HG03039 (cell line): ENCODE measurements around the gene PAM16.
"Not testable (repeated sequence)": the region's sequence is repeated elsewhere in the genome, so short reads cannot be mapped to it uniquely, and the experiment has no call there.

Experiments used
- ATAC-seq: cut with Tn5 transposase; IDR thresholded peaks from one replicate; pipeline ENCODE4 v1.9.1; 2021; ENCODE audit warnings: mild to moderate bottlenecking, moderate library complexity; ENCODE audit not compliant: unreplicated experiment

The PAM16 gene

GRCh38 chr16:4354512-4355409 lies 3.6 kb upstream of the PAM16 start:
- ATAC-seq: no peak

GRCh38 chr16:4353675-4354074 lies 2.6 kb upstream of the PAM16 start:
- ATAC-seq: no peak

- ATAC-seq: no peak
Observed at GRCh38 chr16:4352843-4353242, 1.7 kb upstream of the PAM16 start.

- no peak for ATAC-seq
Observed at GRCh38 chr16:4351880-4352279, 759 bp upstream of the PAM16 start.

- ATAC-seq: no peak
Observed at GRCh38 chr16:4350365-4350786, 745 bp downstream of the PAM16 start.

- no peak for ATAC-seq
Observed at GRCh38 chr16:4349332-4349731, 1.8 kb downstream of the PAM16 start.

- no peak for ATAC-seq
Observed at GRCh38 chr16:4347765-4348509, 3.2 kb downstream of the PAM16 start.

GRCh38 chr16:4347010-4347409 lies 4.1 kb downstream of the PAM16 start:
- no peak for ATAC-seq

- ATAC-seq: no peak
Observed at GRCh38 chr16:4345836-4346781, 5.0 kb downstream of the PAM16 start.

GRCh38 chr16:4344983-4345835 lies 5.9 kb downstream of the PAM16 start:
- ATAC-seq: no peak

GRCh38 chr16:4344300-4344982 lies 6.7 kb downstream of the PAM16 start:
- ATAC-seq: not testable (repeated sequence)

- no peak for ATAC-seq
Observed at GRCh38 chr16:4342866-4343744, 8.0 kb downstream of the PAM16 start.

- no peak for ATAC-seq
Observed at GRCh38 chr16:4341250-4341649, 9.9 kb downstream of the PAM16 start.

- no peak for ATAC-seq
Observed at GRCh38 chr16:4340443-4340842, 10.7 kb downstream of the PAM16 start.

- no peak for ATAC-seq
Observed at GRCh38 chr16:4339909-4340308, 11.2 kb downstream of the PAM16 start.

GRCh38 chr16:4339455-4339854 lies 11.7 kb downstream of the PAM16 start:
- no peak for ATAC-seq

- ATAC-seq: no peak
Observed at GRCh38 chr16:4338712-4339299, 12.3 kb downstream of the PAM16 start.

GRCh38 chr16:4338125-4338582 lies 13.0 kb downstream of the PAM16 start:
- ATAC-seq: no peak
